NOMO-1 treated with dmso at 0.1 percent for 144 hours (cell line): ENCODE results near the gene POPDC2.
"Not testable (repeated sequence)": the region's sequence is repeated elsewhere in the genome, so short reads cannot be mapped to it uniquely, and the experiment has no call there.

ENCODE experiments used
- DNase-seq: peaks from one replicate; lab custom pipeline; 2025; ENCODE audit not compliant: unreplicated experiment; lab: John Stamatoyannopoulos, UW

The POPDC2 gene

DNA sequence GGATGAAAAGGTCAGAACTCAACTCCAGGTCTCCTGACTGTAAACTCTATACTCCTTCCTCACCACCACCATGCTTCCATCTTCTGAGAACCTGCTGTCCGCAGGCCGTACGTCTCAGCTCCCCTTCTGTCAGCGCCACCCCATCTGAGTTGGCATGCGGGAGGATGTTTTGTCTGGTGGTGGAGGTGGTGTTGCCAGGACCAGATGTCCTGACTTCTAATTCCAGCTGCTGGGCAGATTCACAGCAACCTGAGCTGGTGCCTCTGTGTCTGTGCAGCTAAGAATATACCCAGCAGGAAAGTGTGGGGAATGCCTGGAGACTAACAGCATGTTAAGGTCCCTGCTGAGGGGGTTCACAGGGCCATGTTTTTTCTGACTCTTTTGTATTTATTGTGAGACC lies 39.5 kb downstream of the POPDC2 start:
- DNase-seq: no peak

DNA sequence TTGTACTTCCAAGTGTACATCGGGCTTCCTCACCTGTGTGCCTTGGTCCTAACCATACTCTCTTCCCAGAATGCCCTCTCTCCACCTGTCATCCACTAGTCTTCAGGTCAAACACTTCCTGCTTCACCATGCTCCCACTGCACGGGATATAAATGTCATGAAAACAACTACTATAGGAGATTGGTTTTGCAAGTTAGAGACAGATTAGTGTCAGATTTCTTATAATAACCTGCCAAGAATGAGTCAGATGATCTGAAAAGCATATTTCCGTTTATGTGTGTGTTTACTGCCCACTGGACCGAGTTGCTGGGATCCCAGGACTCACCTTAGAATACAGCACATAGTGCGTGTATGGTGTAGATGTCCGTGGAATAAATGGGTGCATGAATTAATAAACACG lies 41.3 kb downstream of the POPDC2 start:
- no peak for DNase-seq

DNA sequence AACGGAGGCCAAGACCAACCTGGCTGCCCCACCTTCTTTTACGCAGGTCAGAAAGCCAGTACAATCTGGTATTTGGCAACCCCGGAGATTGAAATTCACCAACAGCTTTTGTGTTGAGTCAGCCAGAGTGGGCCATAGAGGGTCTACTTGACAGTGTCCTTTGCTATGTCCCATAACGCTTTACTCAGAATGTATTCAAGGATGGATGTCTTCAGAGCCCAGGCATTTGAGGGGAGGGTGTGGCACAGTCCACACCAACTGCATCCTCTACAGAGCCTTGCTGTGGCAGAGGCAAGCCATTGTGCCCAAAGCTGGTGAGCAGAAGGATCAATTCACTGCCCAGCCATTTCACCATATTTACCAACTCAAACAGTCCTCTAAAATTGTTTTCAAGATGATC lies 44.3 kb downstream of the POPDC2 start:
- DNase-seq: no peak

DNA sequence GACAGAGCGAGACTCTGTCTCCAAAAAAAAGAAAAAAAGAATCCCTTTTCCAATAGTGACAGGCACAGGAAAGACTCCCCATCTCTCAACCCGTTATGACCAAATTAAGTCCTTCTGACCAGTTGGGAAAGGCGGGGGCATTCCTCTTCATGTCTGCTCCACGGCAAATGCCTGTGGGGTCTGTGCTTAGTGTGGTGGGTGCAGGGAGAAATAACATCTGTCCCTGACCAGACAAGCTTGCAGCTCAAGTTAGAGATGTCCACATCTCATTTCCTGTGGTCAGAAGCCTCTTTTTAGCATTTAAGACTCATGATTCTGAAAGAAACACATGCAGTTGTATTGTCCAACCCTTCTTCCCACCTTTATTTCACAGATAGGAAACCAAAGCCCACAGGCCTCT lies 46.5 kb downstream of the POPDC2 start:
- no peak for DNase-seq

DNA sequence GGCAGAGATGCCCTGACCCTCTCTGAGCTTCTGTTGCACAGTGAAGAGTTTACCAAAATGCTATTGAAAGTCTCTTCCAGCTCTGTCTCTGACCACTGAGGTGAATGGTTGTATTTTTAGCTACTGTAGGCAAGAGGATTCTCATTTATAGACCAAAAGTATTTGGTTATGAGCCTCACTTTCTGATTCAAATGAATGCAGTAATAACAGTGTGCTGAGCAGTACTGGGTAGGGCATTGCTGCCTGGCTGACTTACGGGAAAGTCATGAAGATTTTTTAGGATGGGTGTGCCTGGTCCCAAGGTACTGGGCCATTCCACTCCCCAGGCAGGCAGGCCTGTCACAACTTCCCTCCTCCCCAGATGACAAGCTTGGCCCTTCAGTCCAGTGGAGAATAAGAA lies 47.2 kb downstream of the POPDC2 start:
- DNase-seq: no peak

DNA sequence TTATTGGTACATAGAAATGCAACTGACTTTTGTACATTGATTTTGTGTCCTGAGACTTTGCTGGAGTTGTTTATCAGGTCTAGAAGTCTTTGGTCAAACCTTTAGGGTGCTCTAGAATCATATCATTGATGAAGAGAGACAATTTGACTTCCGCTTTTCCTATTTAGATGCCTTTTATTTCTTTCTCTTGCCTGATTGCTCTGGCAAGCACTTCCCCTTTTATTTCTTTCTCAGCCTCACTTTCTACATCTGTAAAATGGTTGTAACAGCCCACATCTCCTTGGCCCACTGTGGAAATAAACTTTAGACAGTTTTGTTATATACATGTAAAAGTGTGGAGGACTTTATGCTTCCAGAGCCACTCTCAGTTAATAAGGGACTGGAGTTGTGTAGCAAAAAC lies 48.7 kb downstream of the POPDC2 start:
- DNase-seq: no peak

DNA sequence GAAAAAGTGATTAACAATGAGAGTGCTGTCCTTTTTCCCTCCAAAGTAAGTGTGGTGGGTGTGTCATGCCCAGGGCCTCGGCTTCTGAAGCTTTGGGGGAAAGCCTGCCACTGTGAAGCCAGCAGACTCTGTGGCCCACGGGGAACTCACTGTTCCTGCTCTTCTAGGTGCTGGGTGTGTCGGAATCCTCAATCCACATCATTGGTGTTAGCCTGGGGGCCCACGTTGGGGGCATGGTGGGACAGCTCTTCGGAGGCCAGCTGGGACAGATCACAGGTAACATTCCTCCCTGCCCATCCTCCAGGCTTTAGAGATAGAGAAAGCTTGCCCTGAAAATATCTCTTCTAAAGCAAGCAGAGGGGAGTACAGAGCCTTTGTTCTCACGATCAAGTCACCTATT lies 51.1 kb downstream of the POPDC2 start:
- DNase-seq: no peak

DNA sequence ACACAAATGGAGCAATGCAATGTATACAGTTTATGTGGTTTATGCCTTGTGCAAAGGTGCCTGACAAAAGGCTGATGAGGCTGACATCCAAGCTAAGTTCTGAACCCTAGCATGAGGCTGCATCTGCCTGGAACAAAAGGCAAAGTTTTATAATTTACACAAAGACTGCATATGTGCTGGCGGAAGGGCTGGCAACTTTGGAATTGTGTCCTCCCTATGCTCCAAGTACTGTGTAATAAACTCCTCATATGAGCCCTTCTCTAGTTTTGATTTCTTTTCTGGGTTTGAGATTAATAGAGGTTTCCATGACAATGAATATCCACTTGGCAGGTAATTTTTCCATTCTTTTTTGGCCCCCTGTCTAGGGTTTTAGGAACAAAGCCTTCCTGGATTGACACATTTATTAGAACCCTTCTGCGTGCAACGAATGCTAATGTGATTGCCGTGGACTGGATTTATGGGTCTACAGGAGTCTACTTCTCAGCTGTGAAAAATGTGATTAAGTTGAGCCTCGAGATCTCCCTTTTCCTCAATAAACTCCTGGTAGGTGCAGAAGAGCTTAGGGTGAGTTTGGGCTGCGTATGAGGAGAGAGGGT lies 51.9 kb downstream of the POPDC2 start:
- no peak for DNase-seq

DNA sequence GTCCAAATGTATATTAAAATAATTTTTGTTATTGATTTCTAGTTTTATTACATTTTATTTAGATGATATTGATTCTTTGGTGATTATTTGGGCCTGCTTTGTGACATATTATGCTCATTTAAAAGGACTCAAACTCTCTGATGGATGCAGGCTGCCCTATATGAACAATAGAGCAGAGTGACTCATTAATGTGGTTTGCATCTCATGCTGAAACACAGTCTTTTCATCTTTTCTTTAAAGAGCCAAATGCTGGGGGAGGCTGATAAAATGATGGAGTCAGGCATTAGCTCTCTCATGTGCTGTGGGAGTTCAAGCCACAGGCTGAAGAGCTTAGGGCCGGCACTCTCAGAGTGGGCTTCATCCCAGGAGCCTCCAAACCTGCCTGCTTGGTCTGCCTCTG lies 55.5 kb downstream of the POPDC2 start:
- DNase-seq: no peak

DNA sequence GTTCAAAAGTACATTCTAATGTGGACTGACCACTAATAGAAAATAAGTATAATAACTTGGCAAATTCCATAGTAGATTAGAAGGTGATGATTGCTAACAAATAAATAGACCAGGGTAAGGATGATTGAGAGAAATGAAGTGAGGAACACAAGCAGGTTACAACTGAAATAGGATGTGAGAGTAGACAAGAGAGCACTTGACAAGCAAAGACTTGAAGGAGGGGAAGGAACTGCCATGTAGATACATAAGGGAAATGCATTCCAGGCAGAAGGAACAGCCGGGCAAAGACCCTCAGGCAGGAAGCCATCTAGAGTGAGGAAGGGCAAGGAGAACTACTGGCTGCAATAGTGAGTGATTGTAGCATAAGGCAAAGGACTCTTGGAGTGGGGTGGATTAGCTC lies 57.7 kb downstream of the POPDC2 start:
- no peak for DNase-seq

DNA sequence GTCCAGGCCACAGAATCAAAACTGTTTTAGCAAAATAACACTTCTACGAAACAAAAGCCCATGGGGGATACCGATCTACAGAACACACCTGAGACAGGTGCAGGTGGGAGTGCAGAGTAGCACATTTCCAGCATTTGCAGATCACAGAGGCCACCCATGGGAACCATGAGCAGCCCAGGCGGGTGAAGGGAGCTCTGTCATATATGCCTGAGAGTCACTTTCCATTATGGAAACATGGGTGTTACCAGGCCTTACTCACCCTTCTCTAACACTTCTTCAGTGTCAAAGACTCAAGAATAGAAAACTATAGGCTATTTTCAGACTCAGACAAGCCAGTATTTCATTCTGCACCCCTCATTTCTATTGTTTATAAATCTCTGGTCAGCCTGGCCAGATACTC lies 59.2 kb downstream of the POPDC2 start:
- no peak for DNase-seq

DNA sequence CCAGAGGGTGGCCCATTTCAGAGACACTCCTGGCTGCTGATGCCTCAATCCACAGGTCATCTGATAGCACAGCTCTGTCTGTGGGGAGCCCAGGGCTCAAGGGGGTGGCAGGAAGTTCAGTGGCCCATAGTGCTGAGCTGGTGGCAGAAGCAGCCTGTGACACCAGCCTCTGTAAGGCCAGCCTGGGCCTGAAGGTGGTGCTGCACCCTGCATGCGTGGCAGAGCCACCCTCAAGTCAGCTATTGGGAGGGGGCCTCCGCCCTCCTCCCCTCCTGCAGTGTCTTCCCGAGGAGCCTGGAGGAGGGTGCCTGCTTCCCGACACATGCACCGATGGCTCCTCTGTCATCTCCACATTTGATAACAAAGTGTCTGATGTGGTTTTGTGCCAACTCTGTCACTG lies 59.7 kb downstream of the POPDC2 start:
- DNase-seq: no peak

DNA sequence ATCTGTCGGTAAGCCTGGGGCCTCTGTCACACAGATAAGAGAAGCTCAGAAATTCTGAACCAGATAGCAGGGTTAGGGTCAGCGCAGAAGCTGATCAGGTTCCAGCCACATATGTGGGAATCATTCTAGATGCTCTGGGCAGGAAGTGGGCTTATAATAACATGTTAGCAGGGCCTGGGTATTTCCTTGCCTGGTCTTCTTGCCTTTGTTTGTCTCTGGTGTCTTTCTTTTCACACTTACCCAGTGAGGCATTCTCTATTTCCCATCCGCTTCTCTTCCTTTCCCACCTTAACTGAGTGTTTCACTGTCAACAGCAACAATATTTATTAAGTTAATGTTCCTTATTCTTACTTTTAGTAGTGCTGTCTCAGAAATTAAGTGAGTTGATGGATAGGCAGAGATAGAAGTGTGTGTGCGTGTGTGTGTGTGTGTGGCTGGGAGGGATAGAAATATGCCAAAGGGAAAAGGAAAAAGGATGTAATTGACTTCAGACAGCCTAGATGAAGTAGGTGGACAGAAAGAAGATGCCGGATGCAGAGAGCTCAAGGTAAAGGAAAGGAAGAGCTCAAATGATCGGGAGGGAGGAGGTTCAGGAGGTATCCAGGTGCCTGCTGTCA lies 60.7 kb downstream of the POPDC2 start:
- no peak for DNase-seq

DNA sequence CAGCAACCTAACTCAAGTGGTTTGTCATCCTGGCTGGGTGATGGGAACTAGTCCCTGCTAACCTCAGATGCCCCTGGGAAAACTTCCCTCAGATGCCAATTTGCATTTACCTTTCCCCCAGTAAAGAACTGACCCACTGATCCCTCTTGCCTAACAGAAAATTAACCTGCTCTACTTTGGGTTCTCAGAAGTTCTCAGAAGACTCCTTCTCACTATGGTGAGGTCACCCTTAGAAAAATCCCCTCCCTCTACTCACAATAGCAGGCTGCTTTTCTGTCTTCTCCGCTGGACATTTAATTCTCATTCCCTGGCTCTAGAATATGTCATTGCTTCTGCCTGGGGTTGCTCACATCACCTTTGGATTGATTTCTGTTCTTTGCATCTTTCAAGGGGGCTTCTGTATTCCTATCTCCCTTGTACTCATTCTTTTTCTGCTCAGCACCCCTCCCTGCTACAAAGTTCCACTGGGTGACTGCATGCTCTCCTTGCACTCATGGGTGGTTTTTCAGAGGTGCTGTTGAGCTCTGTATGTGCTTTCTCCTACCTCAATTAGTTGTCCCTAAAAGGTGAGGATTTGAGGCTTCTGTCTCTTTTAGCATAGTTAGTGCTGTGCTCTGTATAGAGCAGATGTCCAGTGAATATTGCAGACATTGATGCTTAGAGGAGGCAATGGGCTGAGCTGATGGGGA lies 61.8 kb downstream of the POPDC2 start:
- no peak for DNase-seq

DNA sequence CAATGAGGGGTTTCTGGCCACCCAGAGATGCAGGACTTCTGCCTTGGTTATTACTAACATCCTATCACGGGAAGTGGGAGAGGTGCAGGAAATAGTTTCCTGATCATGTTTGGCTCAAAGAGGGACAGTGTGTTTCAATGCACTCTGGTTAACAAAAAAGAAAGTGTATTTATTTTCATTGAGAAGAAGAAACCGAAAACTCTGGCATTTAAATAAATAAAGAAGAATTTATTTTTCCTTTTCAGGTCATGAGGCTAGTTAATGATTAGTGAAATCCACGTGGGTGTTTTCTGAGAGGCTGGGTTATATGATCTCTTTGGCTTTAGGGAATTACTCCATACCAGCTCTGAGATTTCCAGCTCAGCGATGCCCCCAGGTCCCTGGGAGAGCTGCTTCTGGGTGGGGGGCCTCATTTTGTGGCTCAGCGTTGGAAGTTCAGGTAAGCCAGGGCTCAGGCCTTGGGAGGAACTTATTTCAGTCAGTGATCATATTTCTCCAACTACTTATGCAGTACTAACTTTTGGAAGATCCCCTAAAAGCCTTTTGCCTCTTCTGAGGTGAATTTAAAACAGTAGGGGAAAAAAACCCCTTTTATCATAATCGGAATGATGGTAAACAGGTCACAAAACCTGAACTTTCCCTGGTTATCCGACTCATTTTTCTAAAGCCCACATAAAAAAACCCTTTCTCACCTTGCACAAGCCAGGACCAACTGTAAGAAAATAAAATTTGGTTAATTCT lies 62.7 kb downstream of the POPDC2 start, which contains the start of gene PLA1A:
PLA1A (plus strand) TSS at position 338 of the 741 bp plus-strand sequence; CDS start at position 367, 29 bp downstream.
- no peak for DNase-seq

DNA sequence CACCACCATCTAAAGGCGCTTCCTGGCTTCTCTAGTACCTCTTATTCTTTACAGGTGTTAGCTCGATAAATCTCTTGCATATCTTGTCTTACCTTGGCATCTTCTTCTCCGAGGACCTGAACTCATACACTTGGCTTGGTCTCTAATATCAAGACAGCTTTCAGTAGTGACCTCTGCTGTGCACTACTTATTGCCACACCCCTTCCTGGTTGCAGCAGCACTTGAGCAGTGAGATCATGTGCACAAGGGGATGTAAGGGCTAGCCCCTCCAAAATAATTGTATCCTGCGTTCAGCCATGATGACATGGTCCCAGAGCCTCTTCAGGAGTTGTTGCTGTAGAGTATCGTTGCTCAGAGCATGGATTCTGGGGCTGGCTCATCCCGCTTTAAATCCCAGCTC lies 64.0 kb downstream of the POPDC2 start:
- DNase-seq: no peak

DNA sequence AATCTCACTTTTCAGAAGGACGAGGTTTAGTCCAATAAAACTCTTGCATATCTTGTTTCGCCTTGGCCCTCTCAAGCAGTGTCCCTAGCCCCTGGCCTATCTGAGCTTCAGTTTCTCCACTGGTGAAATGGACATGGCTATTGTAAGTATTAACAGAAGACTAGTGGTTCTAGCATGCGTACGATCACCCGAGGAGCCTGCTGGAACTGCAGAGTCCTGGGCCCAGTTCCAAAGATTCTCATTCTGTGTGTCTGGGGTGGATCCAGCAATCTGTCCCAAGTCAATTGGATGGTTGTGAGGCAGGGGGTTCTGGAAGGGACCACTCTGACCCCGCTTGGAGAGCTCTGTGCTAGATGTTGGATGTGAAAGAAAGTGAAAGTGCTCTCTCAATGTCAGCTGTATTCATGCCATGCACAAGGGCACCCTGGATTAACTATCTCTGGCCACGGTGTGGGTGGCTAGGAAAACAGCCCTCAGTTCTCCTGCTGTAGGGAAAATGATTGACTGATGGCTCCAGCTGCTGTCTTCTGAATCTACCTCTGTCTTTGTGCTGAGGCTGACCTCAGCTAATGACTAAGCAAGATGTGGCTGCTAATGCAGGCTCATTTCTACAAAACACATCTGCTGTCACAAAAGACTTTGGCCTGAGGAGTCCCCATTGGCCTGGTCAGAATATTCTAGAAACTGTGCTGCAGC lies 64.6 kb downstream of the POPDC2 start:
- no peak for DNase-seq

DNA sequence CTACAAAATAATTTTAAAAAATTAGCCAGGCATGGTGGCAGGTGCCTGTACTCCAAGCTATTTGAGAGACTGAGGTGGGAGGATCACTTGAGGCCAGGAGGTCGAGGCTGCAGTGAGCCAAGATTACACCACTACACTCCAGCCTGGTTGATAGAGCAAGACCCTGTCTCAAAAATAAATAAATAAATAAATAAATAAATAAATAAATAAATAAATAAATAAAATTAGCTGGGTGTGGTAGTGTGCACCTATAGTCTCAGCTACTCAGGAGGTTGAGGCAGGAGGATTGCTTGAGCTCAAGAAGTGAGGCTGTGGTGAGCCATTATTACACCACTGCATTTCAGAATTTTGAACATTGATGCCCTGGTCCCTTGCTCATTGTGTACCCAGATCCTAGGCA lies 65.5 kb downstream of the POPDC2 start:
- DNase-seq: not testable (repeated sequence)

DNA sequence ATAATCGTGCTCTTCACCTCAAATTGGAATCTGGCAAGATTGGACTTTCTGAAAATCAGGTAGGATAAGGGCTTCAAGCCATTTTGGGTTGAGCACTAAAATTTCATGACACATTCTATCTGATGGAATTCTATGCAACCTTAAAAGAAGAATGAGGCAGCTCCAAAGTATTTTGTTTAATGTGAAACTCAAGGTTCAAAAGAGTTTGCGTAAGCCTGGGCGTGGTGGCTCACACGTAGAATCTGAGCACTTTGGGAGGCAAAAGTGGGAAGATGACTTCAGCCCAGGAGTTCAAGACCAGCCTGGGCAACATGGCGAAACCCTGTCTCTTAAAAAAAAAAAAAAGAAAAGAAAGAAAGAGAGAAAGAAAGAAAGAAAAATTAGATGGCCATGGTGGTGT lies 66.3 kb downstream of the POPDC2 start:
- DNase-seq: no peak

DNA sequence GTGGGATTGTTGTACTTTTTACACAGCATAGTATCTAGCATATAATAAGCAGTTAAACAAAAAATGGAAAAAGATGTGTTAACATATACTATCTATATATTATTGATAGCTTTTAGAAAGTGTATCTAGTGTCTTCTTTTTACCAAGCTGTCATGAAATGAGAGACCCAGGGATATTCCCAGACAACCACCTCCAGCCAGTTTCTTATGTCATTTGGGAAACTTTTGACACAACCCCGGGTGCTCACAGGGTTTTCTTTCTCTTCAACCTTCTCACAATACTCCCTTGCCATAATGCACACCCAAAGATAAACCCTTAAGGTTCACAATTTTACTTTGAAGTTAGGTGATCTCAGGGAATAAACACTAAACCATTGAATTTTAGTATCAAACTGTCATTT lies 67.5 kb downstream of the POPDC2 start:
- DNase-seq: no peak
